ENCODE data around the gene ZNF674.
"Not testable (repeated sequence)": the region's sequence is repeated elsewhere in the genome, so short reads cannot be mapped to it uniquely, and the experiment has no call there.

Gene ZNF674

DNA sequence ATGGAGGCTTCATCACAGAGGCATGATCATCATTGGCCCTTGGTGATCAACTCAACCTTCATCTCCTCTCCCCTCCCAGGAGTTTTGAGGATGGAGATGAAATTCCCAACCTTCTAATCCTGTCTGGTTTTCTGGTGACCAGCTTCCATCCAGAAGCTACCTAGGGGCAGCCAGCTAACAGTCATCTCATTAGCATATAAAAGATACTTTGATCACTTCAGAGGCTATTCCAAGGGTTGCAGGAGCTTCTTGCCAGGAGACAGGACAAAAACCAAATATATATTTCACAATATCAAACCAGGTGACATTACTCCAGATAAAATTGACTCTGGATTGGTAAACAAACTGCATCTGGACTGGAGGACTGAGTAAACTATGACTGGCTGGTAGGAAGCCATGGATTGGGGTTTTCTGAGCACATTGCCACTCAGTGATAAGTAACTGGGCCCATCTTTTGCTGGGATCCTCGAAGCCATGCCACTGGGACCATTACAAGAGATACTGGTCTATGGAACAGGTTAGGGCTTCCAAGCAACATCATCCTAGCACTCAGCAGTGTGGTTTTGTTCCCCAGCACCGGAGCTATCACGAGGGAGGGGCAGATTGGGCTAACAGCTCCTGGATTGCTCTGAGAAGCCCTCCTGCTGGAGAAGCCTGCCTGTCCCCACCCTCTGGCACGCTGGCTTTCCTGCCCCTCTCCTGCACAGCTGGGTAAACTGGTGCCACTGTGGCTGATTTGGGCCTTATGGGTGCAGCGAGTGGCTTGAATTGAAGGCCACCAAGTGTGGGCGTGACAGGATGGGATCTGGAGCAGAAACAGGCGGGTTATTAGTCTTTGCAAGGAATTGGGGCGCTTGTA is 84.2 kb downstream of the ZNF674 start:
- DNase-seq: not testable (repeated sequence)

DNA sequence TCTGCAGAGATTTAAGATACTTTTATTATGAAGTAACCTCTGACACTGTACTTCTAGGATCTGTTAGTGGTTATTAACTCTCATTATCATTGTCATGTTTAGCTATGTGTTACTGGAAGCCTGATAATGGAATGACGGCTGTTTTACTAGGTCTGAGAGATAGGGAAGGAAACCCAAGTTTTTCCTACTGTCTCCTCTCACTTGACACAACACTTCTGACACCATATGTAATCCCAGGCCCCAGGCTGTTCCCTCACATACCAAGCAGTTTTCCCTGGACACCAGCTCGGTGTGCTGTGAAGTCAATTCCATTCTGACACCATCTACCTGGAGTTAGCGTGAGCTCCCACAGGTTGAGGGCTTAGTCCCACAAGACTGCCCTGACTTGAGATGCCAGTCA is 85.6 kb downstream of the ZNF674 start:
- no peak for DNase-seq

DNA sequence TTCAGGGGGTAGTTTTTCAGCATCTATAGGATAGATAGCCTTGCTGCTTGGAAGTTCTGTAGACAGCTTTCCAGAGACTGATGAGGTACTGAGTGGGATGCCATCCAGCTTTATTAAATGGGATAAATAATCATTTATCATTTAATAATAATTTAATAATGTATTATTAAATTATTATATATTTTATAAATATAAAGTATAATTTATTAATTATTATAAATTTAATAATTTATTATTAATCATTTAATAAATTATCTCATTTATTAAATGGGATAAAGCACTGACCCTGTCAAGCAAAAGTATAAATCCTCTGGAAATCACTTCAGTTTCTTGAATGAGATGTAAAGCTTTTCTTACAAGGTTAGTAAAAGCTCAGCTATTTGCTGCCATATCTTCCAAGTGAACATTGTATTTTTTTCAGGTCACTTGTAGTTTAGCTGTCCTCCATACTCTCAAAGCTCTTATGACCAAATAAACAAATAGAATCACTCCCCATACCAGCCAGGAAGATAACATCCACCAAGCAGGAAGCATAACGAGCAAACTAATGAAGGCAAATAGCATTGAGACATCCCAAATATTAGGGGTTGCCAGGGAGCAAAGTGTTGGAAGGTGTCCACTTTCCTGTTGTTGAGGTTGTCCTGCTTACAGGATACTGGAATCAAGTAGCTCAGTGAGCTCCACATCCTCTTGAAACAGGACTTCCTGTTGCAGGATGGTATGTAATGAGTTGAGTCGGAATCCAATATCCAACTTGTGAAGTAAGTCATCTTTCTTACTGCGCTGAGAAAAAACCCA is 88.9 kb downstream of the ZNF674 start:
- no peak for DNase-seq

Measured in NCI-H1694 treated with DMSO at 0.1 percent for 48 hours (cell line).